Measurements from ENCODE around the gene DUSP8.

DUSP8 gene

DNA sequence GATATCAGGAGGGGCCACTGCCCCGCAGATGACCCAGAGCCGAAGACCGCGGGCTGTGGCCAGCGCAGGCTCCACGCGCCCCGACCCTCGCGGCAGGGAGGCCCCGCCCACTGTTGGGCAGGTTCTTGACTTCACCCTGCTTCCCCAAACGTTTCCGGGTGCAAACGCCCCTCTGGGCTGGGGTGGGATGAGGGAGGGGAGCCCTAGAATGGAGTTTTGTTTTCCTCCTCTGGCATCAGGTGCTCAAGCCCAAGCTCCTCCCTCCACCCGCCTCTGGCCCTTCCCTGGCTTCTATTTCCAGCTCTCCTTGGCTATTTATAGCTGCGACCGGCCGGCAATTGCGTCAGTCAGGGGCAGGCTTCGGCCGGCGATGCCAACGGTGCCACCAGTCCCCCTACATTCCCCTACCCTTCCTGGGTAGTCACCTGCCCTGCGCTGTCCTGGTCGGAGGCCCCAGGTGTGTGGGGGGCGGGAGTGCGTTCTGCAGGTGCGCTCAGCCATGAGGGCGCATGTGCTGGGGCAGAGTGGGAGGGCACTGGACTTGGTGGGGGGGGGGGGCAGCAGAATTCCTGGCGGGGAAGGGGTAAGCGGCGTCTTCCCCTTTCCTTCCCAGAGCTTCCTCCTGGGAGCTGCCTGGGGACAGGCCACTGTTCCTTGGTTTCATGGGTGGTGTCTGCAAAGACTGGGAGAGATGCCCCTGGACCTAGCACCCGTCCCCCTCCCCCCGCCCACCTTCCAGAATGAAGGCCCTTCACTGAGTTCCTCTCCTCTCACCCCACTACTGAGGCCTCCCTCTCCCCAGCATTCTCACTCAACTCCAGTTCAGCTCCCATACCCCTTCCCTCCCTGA is 23.6 kb downstream of the DUSP8 start:
- DNase-seq: peak; percentile 32

DNA sequence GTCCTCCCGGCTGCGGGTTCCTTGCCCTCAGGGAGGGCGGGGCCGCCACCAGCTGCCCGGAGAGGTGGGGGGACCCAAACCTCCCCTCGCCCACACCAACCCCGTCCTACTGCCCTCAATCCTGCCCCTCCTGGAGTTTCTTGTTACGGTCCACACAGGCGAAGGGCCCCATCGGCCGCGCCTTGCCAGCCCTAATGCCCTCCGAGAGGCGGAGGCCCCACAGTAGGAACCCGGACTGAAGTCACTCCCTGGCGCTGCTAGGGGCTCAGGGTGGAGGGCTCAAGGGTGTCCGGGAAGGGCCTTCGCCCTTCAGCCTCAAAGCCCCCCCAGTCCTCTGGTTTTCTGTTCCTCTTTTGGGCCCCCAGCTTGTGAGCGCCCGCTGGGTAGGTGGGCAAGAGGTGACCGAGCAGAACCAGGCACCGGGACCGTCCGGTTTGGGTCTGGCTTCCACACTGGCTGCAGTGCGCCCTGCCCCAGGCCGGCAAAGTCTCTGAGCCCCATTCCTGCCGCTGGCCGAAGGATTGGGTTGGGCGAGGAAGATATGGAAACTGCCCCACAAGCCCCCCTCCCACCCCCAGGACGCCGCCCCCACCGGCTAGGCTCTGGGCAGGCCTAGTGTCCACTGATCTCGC is 24.5 kb downstream of the DUSP8 start:
- DNase-seq: no peak

DNA sequence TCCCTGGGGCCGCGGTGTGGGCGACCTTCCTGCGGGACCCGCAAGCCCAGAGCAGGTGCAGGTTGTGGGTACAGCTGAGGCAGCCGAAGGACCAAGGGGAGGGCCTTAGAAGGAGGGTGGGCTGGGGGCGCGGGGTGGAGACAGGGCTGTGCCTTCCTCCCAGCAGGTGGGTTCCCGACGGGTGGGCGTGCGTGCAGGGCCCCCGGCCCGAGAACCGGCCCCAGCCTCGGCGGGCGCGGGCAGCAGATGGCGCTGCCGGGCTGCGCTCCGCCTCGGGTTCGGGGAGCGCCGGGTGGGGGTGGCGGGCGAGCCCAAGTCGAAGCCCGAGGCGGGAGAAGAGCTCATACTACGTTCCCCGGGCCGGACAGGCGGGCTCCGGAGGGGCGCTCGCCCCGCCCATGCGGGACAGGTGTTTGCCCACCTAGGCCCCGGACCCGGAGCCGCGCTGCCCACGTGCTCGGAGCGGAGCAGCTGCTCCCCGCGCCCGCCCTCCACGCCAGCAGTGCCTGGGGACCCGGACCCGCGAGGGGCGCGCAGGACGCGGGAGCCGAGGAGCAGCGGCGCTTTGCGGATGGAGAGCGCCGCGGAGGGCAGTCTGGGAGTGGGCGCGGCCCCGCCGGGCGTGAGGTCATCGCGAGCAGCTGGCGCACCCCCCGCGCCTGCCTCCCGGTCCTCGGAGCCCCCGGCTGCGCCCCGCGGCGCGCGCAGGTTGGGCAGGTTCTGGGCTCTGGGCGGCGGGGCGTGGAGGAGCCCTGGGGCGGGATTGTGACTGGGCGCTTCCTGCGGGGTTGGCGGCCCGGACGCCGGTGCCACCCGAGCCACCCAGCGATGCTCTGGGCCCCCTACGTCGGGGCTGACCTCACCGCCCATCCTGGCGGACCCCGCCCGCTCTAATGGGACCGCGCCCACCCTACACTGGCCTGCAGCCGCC is 25.3 kb downstream of the DUSP8 start:
- peak; percentile 13 for DNase-seq

DNA sequence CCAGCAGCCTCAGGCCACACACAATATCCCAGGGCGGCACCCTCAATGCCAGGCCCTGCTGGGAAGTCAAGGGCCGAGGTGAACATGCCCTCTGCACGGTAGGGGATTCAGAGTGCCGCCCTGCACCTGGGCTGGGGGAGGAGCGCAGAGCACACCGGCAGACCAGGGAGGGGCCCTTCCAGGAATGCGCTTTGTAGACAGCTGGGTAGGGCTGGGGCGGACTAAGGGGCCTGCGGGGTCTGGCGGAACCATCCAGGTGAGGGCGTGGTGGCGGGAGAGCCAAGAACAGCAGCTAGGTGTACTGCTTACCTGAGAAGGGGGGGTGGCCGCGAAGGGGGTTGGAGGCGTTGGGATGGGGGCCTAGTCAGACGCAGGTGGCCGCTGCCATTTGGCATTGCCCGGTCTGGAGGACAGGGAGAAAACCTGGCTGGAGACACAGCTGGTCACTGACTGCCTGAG is 26.0 kb downstream of the DUSP8 start:
- no peak for DNase-seq

DNA sequence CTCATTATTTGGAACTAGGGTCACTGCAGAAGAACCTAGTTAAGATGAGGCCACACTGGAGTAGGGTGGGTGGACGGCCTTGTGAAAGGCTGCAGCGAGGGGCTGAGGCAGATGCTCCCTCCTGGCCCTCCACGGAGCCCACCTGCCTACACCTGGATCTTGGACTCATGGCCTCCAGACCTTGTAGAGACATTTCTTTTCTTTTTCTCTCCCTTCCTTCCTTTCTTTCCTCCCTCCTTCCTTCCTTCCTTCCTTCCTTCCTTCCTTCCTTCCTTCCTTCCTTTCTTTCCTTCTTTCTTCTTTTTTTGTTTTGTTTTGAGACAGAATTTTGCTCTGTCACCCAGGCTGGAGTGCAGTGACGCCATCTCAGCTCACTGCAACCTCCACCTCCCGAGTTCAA is 26.6 kb downstream of the DUSP8 start:
- DNase-seq: no peak

DNA sequence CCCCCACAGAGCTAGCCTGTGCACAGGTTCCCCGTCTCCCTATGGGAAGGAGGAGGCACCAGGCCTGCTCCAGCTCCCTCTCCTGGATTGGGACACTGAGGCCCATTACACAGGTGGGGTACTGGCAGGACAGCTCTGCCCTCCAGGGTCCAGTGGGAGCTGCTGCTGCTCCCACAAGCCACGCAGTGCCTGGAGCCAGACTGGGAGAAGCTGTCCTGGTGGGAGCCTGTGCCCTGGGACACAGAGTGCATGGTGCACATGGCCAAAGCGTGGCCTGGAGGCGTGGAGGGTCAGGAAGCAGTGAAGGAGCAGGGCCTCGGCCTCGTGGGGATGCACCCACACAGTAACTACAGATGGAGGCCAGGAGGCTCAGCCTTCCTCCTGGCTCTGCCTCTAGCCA is 27.5 kb downstream of the DUSP8 start:
- DNase-seq: no peak

DNA sequence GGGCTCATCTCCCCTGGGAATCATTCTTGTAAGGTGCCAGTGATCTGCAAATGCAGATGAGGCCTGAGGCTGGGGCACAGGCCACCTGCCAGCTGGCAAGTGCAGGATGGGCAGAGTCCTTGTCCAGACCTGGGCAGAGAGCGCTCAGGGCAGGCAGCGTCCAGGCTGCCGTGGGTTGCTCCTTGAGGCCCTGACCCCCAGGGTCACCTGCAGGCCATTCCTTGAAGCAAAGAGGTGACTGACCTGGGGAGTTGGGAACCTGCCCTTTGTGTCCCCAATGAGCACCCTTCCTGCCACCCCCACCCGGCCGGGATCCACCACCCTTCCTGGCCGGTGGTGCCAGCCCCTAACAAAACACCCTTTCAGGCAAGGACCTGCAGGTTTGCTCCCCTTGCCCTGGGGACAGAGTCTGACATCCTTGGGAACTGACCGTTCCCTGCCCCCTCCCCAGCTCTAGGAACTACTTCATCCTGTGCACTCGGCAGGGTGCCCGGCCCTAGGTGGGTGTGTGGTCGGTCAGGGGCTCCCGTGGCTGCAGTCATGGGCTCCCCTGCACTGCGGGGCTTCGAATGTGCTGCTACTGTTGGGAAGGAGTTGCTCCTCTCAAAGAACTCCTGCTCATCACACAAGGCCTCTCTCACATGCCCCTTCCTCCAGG is 28.3 kb downstream of the DUSP8 start:
- DNase-seq: no peak

DNA sequence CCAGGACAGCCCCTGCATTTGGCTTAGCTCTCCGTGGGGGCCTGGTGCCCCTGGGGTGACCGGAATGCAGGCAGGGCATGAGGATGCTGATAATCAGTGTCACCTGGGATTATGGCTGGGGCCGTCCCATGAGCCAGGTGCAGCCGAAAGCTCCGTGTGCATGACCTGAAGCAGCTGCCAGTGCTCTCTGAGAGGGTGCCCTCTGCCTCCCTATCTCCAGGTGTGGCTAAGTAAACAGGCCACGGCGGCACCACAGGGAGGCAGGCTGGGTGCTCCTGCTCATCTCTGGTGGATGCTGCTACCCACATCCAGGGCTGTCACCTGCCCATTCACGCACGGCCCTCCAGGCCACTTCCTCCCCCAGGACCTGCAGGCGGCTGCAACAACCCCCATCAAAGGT is 29.8 kb downstream of the DUSP8 start:
- DNase-seq: no peak

DNA sequence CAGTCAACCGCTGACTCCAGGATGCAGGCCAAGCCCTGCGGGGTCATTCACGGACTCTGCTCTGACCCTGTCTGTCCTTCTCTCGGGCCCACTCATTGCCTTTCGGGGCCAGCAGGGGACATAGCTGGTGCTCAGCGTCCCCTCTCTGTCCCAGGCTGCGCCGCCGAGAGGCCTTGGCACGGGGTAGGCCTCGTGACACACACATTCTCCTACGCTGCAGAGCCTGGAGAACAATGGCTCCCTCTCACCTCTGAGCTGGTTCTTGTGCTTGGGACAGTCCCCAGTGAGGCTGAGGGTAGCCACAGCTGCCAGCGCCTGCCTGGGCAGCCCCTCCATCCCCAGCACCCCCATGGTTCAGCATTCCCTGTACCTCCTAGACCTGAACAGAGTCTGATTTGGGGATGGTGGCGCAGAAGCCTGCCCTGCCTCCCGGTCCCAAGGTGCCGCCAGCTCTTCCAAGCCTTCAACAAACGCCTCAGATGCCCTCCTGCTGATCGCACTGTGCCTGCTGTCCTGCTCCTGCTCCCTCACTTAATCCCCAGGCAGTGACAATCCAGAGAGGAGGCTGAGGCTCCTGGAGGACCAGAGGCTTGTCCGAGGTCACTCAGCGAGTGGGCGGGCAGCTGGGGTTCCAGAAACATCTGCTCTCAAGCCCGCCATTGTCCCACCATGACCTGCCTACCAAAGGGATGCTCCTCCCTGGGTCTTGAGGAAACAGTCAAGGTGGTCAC is 30.4 kb downstream of the DUSP8 start:
- DNase-seq: no peak

DNA sequence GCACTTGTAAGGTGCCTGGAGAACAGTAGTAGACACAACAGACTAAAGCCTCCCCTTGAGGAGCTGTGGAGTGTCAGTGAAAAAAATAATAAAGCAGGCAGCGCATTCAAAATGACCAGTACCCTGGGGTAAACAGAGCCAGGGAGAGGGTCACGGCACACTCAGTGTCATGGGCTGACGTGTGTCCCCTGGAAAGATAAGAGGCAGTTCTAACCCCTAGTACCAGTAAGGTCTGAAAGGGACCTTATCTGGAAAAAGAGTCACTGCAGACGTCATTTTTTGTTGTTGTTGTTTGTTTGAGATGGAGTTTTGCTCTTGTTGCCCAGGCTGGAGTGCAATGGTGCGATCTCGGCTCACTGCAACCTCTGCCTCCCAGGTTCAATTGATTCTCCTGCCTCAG is 32.0 kb downstream of the DUSP8 start:
- DNase-seq: no peak

DNA sequence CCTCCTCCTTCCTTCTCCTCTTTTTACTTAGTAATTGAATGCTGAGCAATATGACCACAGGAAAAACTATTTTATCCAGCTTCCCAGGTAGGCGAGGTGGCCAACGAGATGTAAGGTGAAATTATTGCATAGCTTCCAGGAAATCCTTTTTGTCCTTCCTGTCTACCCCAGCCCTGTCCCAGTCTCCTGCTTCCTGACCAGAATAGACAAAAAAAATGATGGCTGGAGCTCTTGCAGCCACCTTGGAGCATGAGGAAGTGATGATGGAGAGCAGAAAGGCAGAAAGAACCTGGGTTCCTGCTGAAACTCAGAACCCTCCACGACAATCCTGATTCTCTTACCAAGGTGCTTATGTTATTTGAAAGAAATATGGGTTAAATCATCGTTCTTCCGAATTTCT is 33.9 kb downstream of the DUSP8 start:
- no peak for DNase-seq

DNA sequence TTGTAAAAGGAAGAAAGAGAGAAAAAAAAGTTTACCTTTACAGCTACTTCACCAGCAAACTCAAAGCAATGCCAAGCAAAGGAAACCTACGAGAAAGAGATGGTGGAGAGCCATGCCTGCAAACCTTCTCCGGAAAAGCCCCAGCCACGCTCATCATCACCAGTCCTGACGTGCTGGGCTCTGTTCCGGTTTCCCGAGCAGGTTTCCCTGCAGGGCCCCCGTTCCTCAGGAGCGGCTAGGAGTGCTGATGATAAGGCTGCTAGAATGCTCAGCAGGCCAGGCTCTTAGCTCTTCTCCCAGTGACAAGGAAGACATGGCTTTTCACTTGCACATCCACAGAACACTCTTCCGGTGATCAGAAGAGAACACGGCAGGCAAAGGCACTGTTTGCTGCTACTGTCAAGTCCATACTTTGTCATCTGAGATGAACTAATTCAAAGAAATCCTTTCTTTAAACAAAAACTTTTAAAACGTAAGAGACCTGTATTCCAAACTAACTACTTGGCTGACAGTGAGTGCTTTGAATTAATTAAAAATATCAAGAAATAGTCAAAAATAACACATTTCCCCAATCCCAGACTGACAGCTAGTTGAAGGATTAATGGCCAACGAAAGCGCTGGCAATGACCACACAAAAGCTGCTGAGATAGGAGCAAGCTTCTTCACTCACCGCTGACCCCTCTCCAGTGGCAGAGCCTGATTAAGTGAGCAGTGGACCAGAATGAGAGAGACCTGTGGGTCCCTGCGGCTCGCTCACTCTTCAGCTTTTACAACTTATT is 35.8 kb downstream of the DUSP8 start:
- DNase-seq: no peak

DNA sequence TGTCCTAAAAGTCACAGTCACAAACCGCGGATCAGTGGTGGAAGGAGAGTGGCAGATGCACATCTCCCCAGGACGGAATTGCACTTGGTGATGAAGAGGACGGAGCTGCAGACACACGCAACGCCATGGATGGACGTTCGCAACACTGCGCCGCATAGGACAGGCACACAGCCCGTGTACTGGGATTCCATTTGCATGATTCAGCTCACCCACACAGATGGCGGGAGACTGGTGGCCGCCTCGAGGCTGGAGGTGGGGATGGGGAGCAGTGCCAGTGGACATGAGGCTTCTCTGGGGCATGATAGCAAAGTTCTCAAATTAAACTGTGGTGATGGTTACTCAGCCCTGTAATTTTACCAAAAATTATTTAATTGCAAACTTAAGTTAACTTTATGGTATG is 37.4 kb downstream of the DUSP8 start:
- DNase-seq: no peak

DNA sequence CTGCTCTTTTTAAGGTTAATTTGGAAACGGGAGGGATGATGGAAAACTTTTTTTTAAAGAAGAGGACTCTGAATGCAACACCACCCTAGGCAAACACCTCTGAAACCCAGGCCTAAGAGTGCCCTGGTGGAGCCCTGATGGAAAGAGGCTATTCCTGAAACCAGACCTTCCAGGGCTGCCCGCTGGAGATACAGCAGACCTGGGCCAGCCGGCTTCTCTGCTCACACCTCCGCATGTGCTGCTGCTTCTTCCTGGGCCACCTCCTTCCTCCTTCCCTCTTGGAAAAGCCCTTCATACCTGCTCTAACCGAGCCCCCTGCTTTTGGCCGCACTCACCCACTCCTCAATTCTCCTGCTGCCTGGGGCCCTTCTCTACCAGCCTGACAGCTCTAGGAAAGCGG is 37.9 kb downstream of the DUSP8 start:
- DNase-seq: no peak

DNA sequence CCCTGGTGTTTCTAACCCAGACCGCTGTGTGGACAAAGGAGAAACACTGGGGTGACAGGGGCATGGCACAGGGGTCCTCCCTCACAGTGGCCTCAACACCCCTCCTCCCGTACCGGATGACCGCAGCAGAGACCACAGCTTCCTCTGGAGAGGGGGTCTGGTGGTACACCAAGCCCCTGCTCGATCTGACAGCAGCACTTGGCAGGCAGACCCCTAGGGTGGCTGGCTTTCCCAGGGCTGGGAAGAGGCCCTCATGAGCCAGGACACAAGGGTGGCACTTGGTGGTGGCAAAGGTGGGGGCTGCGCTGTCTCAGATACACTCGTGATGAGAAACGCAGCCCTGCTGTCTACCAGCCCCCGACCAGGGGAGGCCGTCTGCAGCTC is 38.7 kb downstream of the DUSP8 start:
- no peak for DNase-seq

DNA sequence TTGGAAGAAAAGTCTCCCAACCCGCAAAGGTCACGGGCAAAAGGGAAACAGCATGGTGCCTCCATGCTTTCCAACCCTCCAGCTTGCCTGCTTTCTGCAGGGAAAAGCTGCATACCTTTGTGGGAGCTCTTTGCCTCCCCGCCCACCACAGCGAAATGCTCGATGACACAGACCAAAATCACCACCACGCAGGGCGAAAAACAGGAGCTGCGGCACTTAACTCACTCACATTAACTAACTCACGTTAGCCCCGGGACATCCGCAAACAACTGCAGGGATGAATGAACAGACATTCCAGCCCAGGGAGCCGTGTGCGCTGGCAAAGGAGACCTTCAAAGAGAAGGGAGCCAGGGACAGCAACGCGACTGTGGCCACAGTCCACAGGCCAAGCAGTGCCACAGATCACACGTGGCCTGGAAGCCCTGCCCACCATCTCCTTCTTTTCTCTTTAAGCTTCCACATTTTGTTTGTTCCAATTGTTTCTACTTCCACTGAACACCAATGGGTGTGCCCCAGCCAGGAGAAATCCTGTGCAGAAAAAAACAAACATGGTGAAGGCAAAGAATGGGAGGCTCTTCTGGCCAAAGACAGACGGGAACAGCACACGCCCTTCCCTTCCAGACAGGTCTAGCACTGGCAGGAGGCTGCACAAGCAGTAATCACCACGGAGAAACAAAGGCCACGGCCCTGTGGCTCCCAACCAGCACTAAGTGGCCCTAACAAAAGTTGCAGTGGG is 39.3 kb downstream of the DUSP8 start:
- DNase-seq: no peak

DNA sequence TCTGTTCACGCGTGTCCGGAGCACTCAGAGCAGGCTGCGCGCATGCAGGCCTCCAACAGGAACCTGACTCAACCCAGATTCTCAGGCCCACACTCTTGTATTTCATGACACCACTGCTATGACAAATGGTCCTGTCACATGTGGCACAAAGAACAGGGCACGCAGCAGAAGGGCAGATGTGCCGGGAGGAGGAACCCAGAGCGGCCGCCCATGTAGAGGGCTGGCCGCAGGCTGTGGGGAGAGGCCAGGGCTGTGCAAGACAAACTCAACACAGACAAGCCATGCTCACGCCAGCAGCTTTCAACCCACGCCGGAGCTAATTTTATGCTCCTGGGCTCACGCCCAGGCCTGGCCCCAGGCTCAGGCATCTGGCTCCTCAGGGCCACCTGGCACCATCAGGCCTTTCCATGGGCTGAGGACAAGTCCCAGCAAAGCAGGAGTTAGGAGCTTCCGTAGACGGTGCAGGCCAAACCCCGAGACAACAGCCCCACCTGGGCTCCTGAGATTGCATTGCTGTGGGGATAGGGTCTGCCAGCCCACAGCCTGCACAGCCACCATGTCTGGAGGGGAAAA is 40.0 kb downstream of the DUSP8 start:
- DNase-seq: no peak

DNA sequence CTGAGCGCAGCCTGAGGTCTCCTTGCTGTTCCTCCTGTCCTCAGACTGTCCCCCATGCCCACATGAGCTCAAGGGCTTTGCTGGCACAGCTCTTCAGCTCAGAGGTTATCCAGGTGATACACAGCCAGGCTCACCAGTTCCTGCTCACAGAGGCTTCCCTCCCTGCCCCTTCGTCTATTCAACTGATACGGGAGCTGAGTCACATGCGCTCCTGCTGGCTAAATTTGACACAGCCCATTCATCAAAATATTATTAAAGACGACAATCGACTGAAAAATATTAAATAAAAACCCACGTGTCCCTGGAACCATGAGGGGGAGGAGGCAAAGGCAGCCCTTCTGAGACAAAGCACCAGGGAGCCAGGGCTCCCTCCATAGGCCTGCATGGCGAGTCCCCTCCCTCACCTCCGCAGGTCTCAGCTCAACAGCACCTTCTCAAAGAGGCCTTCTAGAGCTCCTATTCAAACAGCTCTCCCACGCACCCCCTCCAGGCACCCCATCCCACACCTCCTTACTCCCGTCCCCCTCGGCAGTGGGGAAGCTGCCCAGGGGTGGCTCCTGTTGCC is 40.5 kb downstream of the DUSP8 start:
- DNase-seq: no peak

DNA sequence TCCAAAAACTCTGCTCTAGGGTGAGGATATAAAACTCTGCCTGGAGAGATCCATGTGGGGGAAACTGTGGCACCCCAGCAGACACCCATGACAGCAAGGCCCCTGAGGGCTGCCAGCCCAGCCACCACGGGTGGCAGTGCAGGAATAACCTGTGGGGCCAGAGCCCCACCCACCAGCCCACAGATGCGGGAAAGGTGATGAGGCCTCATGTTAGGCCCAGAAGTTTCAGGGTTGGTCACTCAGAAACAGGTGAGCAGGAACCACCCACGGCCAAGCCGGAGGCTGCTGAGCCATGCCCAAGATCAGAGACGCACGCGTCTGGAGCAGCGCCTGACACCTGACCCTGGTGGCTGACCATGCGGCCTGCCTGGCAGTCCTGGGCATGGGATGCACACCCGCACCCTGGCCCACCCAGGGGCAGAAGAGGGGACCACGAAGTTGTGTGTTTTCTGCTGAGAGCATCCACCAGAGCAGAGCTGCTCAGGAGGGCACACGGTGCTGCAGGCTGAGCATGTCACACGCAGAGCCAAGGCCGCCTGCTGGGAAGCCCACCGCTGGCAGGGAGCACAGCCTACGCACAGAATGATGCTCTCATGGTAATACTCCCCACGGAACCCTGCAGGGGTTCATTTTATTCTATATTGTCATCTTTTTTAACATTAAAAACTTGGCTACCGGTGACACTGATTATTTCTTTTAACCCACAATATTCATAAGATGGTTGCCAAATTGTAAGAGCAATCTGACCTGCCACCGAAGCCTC is 41.2 kb downstream of the DUSP8 start:
- DNase-seq: no peak

Measured in HCEC 1CT (cell line).